GM18868 (cell line): ENCODE data around the gene FMO1.
A peak's percentile ranks its signal among the peaks of the same experiment; 100 is the strongest.
"Not testable (repeated sequence)": the region's sequence is repeated elsewhere in the genome, so short reads cannot be mapped to it uniquely, and the experiment has no call there.

Experiments used
- ATAC-seq: cut with Tn5 transposase; IDR thresholded peaks from one replicate; pipeline ENCODE4 v1.9.1; 2021; ENCODE audit warnings: mild to moderate bottlenecking, moderate library complexity; ENCODE audit not compliant: unreplicated experiment

The FMO1 gene

GRCh38 chr1:171279234-171279633, 30.9 kb downstream of the FMO1 start:
- no peak for ATAC-seq

GRCh38 chr1:171279678-171280077, 31.4 kb downstream of the FMO1 start:
- no peak for ATAC-seq

GRCh38 chr1:171280599-171280998, 32.3 kb downstream of the FMO1 start:
- ATAC-seq, result no peak

GRCh38 chr1:171286032-171286705, 37.9 kb downstream of the FMO1 start:
- peak; percentile 91 for ATAC-seq

GRCh38 chr1:171290621-171291020, 42.3 kb downstream of the FMO1 start:
- ATAC-seq, result no peak

GRCh38 chr1:171292799-171293198, 44.5 kb downstream of the FMO1 start:
- ATAC-seq, result no peak

- not testable (repeated sequence) for ATAC-seq
Observed at GRCh38 chr1:171295383-171295782, 47.1 kb downstream of the FMO1 start.

- no peak for ATAC-seq
Observed at GRCh38 chr1:171295821-171296220, 47.5 kb downstream of the FMO1 start.

GRCh38 chr1:171296897-171297296, 48.6 kb downstream of the FMO1 start:
- ATAC-seq, result no peak

- ATAC-seq, result no peak
Observed at GRCh38 chr1:171298696-171299095, 50.4 kb downstream of the FMO1 start.

GRCh38 chr1:171299342-171299741, 51.0 kb downstream of the FMO1 start:
- ATAC-seq, result no peak

GRCh38 chr1:171300401-171300800, 52.1 kb downstream of the FMO1 start:
- ATAC-seq, result no peak

- ATAC-seq, result no peak
Observed at GRCh38 chr1:171310661-171311087, 62.4 kb downstream of the FMO1 start.

GRCh38 chr1:171311771-171312558, 63.7 kb downstream of the FMO1 start:
- no peak for ATAC-seq

GRCh38 chr1:171313319-171313834, 65.1 kb downstream of the FMO1 start:
- peak; percentile 70 for ATAC-seq

- ATAC-seq, result peak; percentile 99
Observed at GRCh38 chr1:171313835-171314320, 65.6 kb downstream of the FMO1 start, which contains the start of gene FMO4. FMO4 (plus strand) TSS chr1:171314183; CDS start chr1:171319826, 5,643 bp downstream.

- no peak for ATAC-seq
Observed at GRCh38 chr1:171329251-171329650, 81.0 kb downstream of the FMO1 start.

GRCh38 chr1:171334024-171334640, 85.8 kb downstream of the FMO1 start:
- no peak for ATAC-seq
